HK-2 (cell line): ENCODE results near the gene SLC13A4.
A peak's percentile ranks its signal among the peaks of the same experiment; 100 is the strongest.
"Not testable (repeated sequence)": the region's sequence is repeated elsewhere in the genome, so short reads cannot be mapped to it uniquely, and the experiment has no call there.

Experiments
- DNase-seq: peaks from one replicate; pipeline ENCODE4 v3.0.0-alpha.2; 2018; ENCODE audit not compliant: unreplicated experiment

SLC13A4 gene

DNA sequence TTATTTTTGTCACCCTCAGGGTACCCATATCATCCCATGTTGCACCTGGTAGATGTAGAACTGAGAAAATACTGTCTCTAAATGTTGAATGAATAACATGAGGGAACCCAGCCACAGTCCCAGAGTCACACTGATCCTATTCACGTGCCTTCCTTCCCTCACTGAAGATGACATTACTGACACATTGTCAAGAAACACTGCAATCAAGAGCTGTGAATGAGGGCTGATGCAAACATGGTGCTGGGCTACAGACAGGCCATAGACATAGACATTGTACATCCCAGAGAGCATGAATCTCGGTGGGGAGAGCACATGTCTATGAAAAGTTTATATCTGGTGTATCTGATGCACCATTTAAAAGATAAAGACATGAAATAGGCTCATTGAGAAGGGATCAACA lies 9.8 kb downstream of the SLC13A4 start:
- no peak for DNase-seq

DNA sequence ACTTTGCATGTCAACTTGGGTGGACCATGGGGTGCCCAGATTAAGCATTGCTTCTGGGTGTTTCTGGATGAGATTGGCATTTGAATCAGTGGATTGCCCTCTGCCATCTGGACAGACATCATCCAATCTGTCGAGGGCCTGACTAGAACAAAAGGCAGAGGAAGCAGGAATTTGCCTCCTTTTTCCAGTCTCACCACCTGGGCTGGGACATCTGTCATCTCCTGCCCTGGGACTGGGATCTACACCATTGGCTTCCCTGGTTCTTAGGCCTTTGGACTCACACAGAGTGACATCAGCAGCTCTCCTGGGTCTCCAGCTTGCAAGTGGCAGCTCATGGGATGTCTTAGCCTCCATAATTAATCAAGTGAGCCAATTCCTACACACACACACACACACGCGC lies 10.3 kb downstream of the SLC13A4 start:
- DNase-seq: no peak

- DNase-seq: peak; percentile 24
Measured at GRCh38 chr7:135716677-135717238, 11.2 kb downstream of the SLC13A4 start.

DNA sequence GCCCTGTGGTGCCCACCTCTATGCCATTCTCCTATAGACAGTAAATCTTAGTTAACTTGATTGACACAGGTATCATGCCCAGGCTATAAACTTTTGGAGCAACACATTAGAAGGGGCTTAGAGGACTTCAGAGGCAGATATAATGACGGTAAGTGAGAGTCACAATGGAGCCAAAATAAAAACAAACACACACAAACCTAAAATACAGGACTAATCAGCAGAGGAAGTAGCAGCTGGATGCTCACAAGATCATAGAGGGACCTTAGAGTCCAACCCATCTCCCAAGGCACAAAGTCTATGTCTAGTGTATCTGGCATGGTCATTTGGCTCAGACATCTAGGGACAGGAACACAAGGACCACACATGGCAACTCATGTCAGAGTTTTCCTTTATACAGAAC lies 12.3 kb downstream of the SLC13A4 start:
- DNase-seq: no peak

DNA sequence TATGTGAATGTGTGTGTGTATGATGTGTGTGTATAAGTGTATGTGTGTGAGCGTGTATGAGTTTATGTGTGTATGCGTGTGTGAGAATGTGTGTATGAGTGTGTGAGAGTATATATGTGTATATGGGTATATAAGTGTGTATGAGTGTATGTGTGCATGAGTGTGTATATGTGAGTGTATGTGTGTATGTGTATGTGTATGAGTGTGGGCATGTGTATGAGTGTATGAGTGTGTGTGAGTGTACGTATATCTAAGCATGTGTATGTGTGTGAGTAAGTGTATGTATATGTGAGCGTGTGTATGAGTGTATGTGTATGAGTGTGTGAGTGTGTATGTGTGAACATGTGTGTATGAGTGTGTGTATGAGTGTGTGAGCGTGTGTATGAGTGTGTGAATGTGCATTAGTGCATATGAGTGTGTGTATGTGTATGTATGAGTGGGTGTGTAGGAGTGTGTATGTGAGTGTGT lies 12.9 kb downstream of the SLC13A4 start:
- DNase-seq: no peak

DNA sequence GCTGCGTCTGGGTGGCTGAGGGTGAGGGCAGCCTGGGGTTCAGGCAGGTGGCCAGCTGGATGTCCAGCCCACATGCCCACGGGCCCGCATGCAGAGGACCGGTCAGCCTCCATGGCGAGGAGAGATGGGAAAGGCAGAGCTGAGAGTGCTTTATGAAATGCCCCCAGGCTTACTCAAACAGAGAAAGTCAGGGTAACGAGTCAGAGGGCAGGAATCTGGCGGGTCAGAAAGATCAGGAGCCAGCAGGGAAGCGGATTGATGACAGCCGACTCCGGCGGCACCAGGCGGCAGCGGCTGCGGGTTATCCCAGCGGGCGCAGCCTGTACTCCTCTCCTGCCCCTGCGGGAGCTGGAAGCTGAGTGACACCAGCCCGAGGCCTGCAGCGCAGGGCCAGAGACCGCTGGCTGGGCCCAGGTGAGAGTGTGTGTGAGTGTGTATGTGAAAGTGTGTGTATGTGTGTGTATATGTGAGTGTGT lies 13.4 kb downstream of the SLC13A4 start:
- DNase-seq: peak; percentile 58

DNA sequence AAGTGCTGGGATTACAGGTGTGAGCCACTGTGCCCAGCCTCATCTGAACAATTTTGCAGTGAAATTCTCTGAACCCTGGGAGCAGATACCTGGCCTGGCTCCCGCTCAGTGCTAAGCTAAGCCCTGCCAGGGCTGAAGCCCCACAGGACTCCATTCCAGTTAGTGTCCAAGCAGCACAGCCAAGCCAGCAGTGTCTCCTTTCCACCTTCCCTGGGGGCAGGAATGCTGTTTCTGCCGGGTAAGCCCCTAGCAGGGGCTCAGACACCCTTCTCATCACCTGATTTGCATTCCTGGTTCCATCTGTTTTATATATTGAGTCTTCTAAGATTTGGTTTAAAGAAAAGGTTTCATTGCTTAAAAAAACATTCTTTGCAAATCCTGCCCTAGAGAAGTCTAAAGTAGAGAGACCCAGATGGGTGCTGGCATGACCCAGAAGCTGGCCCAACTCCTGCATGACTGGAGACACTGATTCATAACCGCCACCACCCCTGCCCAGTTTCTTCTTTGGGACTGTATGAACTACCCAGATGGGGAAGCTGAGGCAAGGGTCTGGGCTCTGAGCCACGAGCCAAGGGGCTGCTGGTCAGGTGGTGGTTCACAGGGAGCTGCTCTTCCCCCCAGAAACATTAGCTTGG lies 14.0 kb downstream of the SLC13A4 start:
- no peak for DNase-seq

- no peak for DNase-seq
Measured at GRCh38 chr7:135712796-135713195, 15.2 kb downstream of the SLC13A4 start.

DNA sequence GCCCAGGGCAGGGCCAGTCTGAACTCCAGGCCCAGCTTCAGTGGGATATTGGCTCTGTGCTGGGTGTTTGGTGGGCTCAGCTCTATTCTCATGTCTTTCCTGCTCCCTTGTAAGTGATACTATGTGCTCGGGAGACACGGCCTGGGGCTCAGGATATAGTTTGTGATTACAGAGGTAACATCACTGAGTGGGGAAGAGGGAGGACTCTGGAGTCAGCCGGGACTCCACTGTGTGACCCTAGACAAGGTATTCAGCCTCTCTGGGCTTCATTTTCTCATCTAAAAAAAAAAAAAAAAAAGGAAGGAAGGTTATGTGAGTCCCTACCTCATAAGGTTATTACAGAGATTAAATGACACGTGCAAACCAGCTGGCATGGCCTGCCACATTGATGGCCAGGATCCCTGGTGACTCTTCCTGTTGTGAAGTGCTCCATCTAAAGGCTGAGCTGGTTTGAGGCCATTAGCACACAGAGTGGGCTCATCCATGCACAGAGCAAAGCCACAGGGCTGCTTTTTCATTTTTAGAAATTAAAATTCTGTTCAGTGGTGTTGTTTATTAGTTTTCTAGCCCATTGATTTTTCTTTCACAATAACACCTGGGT lies 15.7 kb downstream of the SLC13A4 start:
- no peak for DNase-seq

GRCh38 chr7:135711139-135711469 lies 16.9 kb downstream of the SLC13A4 start:
- DNase-seq: no peak

GRCh38 chr7:135710417-135711138 lies 17.4 kb downstream of the SLC13A4 start:
- peak; percentile 24 for DNase-seq

DNA sequence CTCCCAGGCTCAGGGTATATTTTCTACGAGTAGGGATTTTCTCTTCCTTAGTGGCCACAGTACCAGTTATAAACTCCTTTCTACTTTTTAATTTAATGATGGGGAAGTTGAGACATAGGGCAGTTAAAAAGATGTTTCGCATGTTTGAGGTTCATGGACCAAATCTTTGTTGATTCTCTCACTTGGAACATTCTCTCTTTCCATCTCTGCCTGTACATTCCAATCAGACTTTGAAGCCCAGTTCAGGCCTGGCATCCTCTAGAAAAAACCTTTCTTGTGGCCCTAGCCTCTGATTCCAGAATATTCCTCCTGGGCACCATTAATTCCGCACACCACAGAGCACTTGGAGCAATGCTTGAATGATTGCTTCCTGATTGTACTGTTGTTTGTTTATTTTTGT lies 18.5 kb downstream of the SLC13A4 start:
- no peak for DNase-seq

DNA sequence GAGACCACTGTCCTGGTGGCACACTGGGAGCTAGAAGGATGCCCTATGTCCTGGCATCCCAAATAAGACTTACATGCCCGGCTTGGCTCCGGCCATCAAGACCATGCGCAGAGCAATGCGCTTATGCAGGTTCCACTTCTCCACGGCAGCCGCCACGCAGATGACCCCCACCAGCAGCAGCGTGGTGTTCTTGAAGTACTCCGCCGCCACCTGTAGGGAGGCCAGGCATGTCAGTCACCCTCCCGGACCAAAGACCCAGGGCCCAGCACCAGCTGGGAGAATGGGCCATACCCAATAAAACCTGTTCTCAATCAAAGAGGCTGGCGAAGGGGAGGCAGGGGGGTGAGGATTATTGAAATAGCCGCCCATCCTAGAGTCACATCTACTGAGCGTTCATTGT lies 19.9 kb downstream of the SLC13A4 start:
- DNase-seq: no peak

DNA sequence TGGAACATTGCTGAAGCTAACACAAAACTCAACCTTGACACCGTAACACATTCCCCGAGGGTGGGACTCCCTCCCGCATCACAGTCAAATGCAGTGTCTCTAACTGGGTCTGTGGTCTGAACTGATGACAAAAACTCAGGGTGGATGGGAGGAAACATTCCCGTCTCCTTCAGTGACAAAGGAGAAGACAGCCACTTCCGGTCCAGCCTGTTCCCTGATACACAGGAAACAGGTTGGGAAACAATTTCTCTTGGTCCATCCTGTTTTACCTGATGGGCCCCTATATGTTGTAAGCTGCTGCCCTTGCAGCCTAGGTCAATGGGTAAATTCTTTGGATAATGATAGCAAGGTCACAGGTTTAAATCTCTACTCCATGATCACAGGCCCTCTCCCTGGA lies 20.4 kb downstream of the SLC13A4 start:
- DNase-seq: no peak

GRCh38 chr7:135706858-135707569 lies 21.0 kb downstream of the SLC13A4 start:
- no peak for DNase-seq

DNA sequence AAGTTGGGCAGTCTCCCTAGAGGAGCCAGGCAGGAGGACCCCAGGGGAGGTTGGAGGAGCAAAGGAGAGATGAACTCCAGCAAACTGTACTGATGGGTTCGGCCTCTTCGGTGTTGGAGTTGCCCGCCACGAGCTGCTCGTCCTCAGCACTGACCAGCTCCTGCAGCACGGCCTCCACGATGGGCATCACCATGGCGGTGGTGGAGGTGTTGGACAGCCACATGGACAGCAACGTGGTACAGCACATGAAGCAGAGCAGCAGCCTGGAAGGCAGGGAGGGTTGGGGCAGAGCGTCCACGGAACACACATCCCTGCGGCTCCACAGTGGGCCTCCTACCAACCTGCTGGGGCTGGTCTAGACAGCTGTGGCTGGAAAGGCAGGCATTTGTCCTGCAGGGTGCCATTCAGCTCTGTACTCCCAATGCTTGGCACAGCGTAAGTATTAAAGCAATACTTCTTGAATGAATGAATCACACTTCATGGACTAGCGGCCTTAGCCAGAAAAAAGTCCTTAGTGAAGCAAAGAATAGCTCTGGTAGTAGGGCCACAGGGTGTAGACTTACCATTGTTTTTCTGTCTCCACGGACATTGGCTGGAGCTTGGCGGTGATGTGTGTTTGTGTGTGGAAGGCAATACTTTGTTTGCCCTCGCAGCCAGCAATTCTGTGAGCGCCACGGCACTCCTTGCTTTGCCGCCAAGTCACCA lies 21.8 kb downstream of the SLC13A4 start:
- no peak for DNase-seq

- DNase-seq: no peak
Measured at GRCh38 chr7:135704698-135705097, 23.3 kb downstream of the SLC13A4 start.

DNA sequence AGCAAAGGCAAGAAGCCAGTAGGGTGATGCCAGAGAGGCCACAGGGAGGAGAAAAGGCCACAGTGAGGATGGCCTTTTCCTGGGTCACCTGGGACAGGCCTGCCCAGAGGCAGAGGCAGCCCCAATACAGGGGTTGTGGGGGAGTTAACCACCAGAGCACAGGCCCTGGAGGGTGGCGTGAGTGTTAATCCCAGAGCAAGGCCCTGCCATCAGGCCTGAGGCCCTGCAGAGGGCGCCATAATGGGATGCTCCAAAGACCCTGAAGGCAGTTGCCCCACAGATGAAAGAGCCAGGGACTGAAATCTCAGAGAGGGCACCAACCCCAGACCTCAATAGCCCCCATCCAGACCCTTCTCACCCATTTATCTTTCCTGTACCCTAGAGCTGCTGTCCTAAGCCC lies 23.9 kb downstream of the SLC13A4 start:
- DNase-seq: no peak

GRCh38 chr7:135697276-135698049 lies 30.5 kb downstream of the SLC13A4 start:
- DNase-seq: no peak

GRCh38 chr7:135693558-135693957 lies 34.4 kb downstream of the SLC13A4 start:
- no peak for DNase-seq

DNA sequence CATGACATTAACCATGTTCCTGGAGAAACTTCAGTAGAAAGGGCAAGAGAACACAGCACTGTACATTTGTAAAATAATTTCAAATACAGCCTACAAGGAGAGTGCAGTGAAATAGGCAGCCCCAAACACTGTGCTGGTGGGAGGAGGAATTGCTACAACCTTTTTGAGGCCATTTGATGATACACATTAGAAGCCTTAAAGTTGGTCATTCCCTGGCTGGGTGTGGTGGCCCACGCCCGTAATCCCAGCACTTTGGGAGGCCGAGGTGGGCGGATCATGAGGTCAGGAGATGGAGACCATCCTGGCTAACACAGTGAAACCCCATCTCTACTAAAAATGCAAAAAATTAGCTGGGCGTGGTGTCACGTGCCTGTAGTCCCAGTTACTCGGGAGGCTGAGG lies 35.4 kb downstream of the SLC13A4 start:
- not testable (repeated sequence) for DNase-seq
